ENCODE measurements around the gene TNKS1BP1. TPM values are rescaled to one million over a fixed set of nuclear protein-coding genes. Genes with fewer than 3 reads are reported as not detected.
"Not testable (repeated sequence)": the region's sequence is repeated elsewhere in the genome, so short reads cannot be mapped to it uniquely, and the experiment has no call there.

TNKS1BP1 gene
- total RNA-seq, 1 donor from 2014 or later = 189 TPM

GRCh38 chr11:57340039-57340615, 15.4 kb upstream of the TNKS1BP1 start:
- Histone ChIP-seq H3K9me3 (no peaks in the 10 kb centered on the region), H3K4me1 (peaks cover 6% of the 10 kb centered on the region), H3K36me3 (no peaks in the 10 kb centered on the region), H3K4me3 (no peak overlapping the region), H3K27me3 (no peaks in the 10 kb centered on the region), H3K27ac (no peak overlapping the region)
- no peak for DNase-seq
- TF ChIP-seq, protein P1, sequence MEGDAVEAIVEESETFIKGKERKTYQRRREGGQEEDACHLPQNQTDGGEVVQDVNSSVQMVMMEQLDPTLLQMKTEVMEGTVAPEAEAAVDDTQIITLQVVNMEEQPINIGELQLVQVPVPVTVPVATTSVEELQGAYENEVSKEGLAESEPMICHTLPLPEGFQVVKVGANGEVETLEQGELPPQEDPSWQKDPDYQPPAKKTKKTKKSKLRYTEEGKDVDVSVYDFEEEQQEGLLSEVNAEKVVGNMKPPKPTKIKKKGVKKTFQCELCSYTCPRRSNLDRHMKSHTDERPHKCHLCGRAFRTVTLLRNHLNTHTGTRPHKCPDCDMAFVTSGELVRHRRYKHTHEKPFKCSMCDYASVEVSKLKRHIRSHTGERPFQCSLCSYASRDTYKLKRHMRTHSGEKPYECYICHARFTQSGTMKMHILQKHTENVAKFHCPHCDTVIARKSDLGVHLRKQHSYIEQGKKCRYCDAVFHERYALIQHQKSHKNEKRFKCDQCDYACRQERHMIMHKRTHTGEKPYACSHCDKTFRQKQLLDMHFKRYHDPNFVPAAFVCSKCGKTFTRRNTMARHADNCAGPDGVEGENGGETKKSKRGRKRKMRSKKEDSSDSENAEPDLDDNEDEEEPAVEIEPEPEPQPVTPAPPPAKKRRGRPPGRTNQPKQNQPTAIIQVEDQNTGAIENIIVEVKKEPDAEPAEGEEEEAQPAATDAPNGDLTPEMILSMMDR (IDR thresholded peaks at IDR 0.05) = no peak
- intact Hi-C loops (cut with DNase I) = no loop called here
- ATAC-seq = no peak

- Histone ChIP-seq H3K27ac (no peak overlapping the region), H3K36me3 (no peaks in the 10 kb centered on the region), H3K4me1 (peaks cover 13% of the 10 kb centered on the region), H3K27me3 (no peaks in the 10 kb centered on the region), H3K4me3 (no peak overlapping the region), H3K9me3 (no peaks in the 10 kb centered on the region)
- TF ChIP-seq, protein P1 (IDR thresholded peaks at IDR 0.05) = no peak
- intact Hi-C loops (cut with DNase I) = no loop called here
- no peak for ATAC-seq
- no peak for DNase-seq
Measured at GRCh38 chr11:57339328-57339727, 14.6 kb upstream of the TNKS1BP1 start.

DNA sequence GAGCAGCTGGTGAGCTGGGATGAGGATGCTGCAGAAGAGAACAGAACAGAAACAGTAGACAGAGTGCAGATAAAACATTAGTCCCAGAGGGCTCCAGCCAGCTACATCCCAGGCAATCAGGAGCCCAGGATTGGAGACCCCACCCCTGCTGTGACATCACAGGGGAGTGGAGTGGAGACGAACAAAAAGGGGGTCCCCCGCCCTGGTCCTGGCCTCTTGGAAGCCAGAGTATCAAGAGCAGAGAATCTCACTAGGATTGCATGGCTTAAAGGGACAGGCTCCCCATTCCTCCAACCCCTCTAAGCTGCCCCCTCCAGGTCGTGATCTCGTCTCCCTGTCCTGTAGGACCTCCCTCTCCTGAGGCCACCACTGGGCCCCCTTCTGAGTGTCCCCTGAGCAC, 13.4 kb upstream of the TNKS1BP1 start, which contains the start of gene P2RX3:
Gene P2RX3 (plus strand): TSS at position 211 of the 400 bp plus-strand sequence. CDS start 199 bp downstream, outside the sequence.
- Histone ChIP-seq H3K9me3 (no peaks in the 10 kb centered on the region), H3K4me3 (no peak within 1 kb of the TSS), H3K27ac (no peak within 1 kb of the TSS), H3K36me3 (peaks cover 9% of the 10 kb centered on the region), H3K27me3 (no peaks in the 10 kb centered on the region), H3K4me1 (peaks cover 18% of the 10 kb centered on the region)
- intact Hi-C loops (cut with DNase I) = no loop called here
- DNase-seq (no peak), ATAC-seq (no peak)
- TF ChIP-seq, protein P1 (IDR thresholded peaks at IDR 0.05) = no peak

DNA sequence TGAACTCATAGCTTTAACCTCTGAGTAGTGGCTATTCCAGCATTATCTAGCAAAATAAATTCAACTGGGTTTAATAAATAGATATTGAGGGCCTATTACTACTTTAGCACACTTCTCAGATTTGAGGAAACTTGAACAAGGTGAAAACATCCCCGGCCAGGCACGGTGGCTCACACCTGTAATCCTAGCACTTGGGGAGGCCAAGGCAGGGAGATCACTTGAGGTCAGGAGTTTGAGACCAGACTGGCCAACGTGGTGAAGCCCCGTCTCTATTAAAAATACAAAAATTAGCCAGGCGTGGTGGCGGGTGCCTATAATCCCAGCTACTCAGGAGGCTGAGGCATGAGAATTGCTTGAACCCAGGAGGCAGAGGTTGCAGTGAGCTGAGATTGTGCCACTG, 12.1 kb upstream of the TNKS1BP1 start:
- Histone ChIP-seq H3K36me3 (peaks cover 22% of the 10 kb centered on the region), H3K4me1 (peaks cover 18% of the 10 kb centered on the region)
- H3K9me3 ChIP-seq; ATAC-seq; DNase-seq; H3K27me3 ChIP-seq; H3K4me3 ChIP-seq; H3K27ac ChIP-seq; intact Hi-C loops (cut with DNase I): not testable (repeated sequence)

DNA sequence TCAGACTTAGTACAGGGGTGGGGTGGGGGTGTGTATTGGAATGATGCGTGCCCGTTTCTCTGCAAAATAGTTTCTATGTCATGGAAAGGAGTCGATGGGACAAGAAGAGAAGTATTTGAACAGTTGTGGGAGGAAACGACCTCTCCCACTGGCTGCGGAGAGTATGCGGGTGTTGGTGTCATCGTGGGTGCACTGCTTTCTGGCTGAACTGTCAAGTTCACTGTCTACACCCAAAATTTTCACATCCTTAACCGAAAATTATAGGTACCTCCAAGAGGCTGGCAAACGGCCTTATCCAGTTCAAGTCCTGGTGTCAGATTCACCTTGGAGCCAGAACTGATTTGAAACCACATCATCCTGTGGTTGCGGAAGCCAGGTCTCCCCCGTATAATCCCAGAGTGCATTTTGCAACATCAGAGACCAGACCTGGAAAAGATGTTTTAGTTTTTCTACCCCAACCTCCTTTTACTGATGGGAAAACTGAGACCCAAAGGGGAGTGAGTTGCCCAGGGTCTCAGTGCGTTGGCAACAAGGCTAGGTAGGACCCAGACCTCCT, 11.4 kb upstream of the TNKS1BP1 start:
- TF ChIP-seq, protein P1 (IDR thresholded peaks at IDR 0.05) = no peak
- intact Hi-C loops (cut with DNase I) = no loop called here
- H3K27ac ChIP-seq = peak overlapping the region; percentile 90
- peak overlapping the region; percentile 81 for H3K4me3 ChIP-seq
- ATAC-seq (no peak), DNase-seq (no peak)
- H3K36me3 ChIP-seq = peaks cover 29% of the 10 kb centered on the region
- no peaks in the 10 kb centered on the region for H3K27me3 ChIP-seq
- peaks cover 18% of the 10 kb centered on the region for H3K4me1 ChIP-seq
- H3K9me3 ChIP-seq = no peaks in the 10 kb centered on the region

DNA sequence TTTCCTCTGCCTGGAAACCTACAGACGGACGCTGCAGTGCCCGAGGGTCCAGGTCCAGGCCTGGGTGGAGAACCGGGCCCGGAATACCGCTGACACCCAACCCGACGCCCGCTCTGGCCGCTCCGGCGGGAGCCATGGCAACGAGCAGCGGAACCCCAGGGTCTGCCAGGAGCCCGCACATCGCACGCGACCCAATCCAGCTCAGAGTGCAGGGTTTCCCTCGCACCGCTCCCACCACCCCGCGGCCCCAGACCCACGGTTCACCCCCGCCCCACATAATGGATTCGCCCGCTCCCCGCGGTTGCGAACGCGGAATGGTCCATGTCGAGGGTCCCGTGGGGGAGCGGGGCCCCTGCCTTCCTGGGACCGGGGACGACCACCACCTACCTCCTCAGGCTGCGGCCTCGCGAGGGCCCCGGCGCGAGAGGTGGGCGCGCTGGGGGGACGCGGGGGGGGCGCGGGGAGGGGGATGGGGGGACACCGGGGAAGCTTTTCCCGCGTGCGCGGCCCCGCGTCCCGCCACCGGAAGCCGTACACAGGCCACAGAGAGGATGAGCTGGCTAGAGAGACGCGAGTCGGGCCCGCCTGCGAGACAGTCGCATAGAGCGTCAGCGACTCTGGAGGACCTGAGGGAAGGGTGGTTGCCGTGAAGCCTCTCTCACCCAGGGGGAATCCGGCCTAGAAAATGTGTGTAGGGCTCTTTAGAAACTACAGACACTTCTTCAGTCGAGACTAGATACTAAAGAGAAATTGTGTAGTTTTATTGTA, 10.8 kb upstream of the TNKS1BP1 start, which contains the start of gene SSRP1:
Gene SSRP1 (minus strand): TSS at position 550 of the 768 bp plus-strand sequence. CDS start 771 bp downstream, outside the sequence.
- peak within 1 kb of the TSS; percentile 90 for H3K27ac ChIP-seq
- TF ChIP-seq, protein P1 (IDR thresholded peaks at IDR 0.05) = no peak
- peak within 1 kb of the TSS; percentile 81 for H3K4me3 ChIP-seq
- DNase-seq (peak; percentile 94), ATAC-seq (peak; percentile 98)
- H3K36me3 ChIP-seq = peaks cover 36% of the 10 kb centered on the region
- intact Hi-C loops (cut with DNase I) = no loop called here
- H3K4me1 ChIP-seq = peaks cover 18% of the 10 kb centered on the region
- no peaks in the 10 kb centered on the region for H3K27me3 ChIP-seq
- no peaks in the 10 kb centered on the region for H3K9me3 ChIP-seq

Measured in upper lobe of right lung (tissue), 1 donor.